HepG2 (cell line): ENCODE data around the gene TYMS. TPM values are rescaled to one million over a fixed set of nuclear protein-coding genes. Genes with fewer than 3 reads are reported as not detected.

Source experiments
- BORCS8-MEF2B ChIP-seq: sonication (generic); formaldehyde crosslinking; IDR thresholded peaks from 2 replicates; pipeline ENCODE4 v1.8.0; 2022; ENCODE audit warnings: mild to moderate bottlenecking, missing genetic modification reagents
- GFI1 ChIP-seq: sonication (generic); formaldehyde crosslinking; IDR thresholded peaks from 2 replicates; pipeline ENCODE4 v1.5.0; 2020; ENCODE audit warnings: missing genetic modification reagents, mild to moderate bottlenecking, borderline replicate concordance
- IRF2 ChIP-seq: IDR thresholded peaks from 2 replicates; pipeline ENCODE4 v1.6.1; 2018; ENCODE audit warnings: missing genetic modification reagents, missing compliant biosample characterization
- KMT2B ChIP-seq: IDR thresholded peaks from 2 replicates; pipeline ENCODE4 v1.6.1; 2016; ENCODE audit warnings: missing genetic modification reagents, missing compliant biosample characterization
- NFE2 ChIP-seq: sonication (generic); formaldehyde crosslinking; IDR thresholded peaks from 2 replicates; pipeline ENCODE4 v1.4.0; 2020; ENCODE audit warnings: missing genetic modification reagents
- NONO ChIP-seq, 2 experiments: fragments of 450-650 bp in 1 of 2; sonication (generic) in 1 of 2; formaldehyde crosslinking in 1 of 2; IDR thresholded peaks in 1 of 2; conservative IDR thresholded peaks in 1 of 2; 2 replicates each; pipeline versions ENCODE4 v1.6.1 to v1.8.0; 2017 to 2022; ENCODE audit warnings: mild to moderate bottlenecking in 1 of 2, missing genetic modification reagents in 1 of 2, moderate library complexity in 1 of 2
- PHB2 ChIP-seq: fragments of 450-650 bp; IDR thresholded peaks from 2 replicates; pipeline ENCODE4 v1.6.1; 2018; ENCODE audit not compliant: partially characterized antibody
- PPARG ChIP-seq: conservative IDR thresholded peaks from 2 replicates; pipeline ENCODE4 v1.6.1; 2016; ENCODE audit warnings: missing biosample characterization, missing genetic modification reagents
- ZFP62 ChIP-seq: sonication (generic); formaldehyde crosslinking; IDR thresholded peaks from 2 replicates; pipeline ENCODE4 v1.4.0; 2020; ENCODE audit warnings: missing genetic modification reagents
- ZFYVE20 ChIP-seq: sonication (generic); formaldehyde crosslinking; IDR thresholded peaks from 2 replicates; pipeline ENCODE4 v1.8.0; 2023; ENCODE audit warnings: low read depth, mild to moderate bottlenecking, moderate library complexity, missing genetic modification reagents, borderline replicate concordance
- ZNF644 ChIP-seq: IDR thresholded peaks from 2 replicates; pipeline ENCODE4 v1.6.1; 2016; ENCODE audit warnings: low read depth
- ZNF672 ChIP-seq: sonication (generic); formaldehyde crosslinking; IDR thresholded peaks from 2 replicates; pipeline ENCODE4 v1.8.1; 2022; ENCODE audit warnings: missing genetic modification reagents
- ZNF782 ChIP-seq: sonication (generic); formaldehyde crosslinking; IDR thresholded peaks from 2 replicates; pipeline ENCODE4 v1.4.0; 2020; ENCODE audit warnings: missing genetic modification reagents, mild to moderate bottlenecking, borderline replicate concordance
- ZNF841 ChIP-seq: sonication (generic); formaldehyde crosslinking; IDR thresholded peaks from 2 replicates; pipeline ENCODE4 v1.8.1; 2023; ENCODE audit warnings: missing genetic modification reagents, borderline replicate concordance
- polyA plus RNA-seq, 8 experiments: library from polyadenylated mRNA; depleted of rRNA in 3 of 8; stranded (reverse) in 7 of 8; unstranded in 1 of 8; fragments of >200 nt; fragmentation: Illumina TruSeq in 4 of 8; extraction: Trizol in 4 of 8; gene quantifications; 2 replicates each; pipeline versions ENCODE4 v1.2.1 to v1.2.3, GENCODE V29; 2011 to 2016; ENCODE audit warnings: low read depth in 4 of 8, missing spikeins in 1 of 8, mixed read lengths in 1 of 8; ENCODE audit not compliant: insufficient read depth in 1 of 8
- total RNA-seq, 5 experiments: library from RNA; depleted of rRNA; stranded (reverse); fragments of >200 nt; fragmentation: Illumina TruSeq; extraction: Trizol; gene quantifications; 2 replicates each; pipeline ENCODE4 v1.2.3, GENCODE V29; 2016; ENCODE audit warnings: low read depth in 1 of 5
- TF ChIP-seq, protein P1 (sequence below): sonication (generic); formaldehyde crosslinking; IDR thresholded peaks from 2 replicates; pipeline ENCODE4 v1.4.0; 2020; ENCODE audit warnings: missing genetic modification reagents, borderline replicate concordance
- TF ChIP-seq, protein P2 (sequence below): sonication (generic); formaldehyde crosslinking; conservative IDR thresholded peaks from 2 replicates; pipeline ENCODE4 v1.4.0; 2020; ENCODE audit warnings: missing genetic modification reagents
- TF ChIP-seq, protein P3 (sequence below): sonication (generic); formaldehyde crosslinking; IDR thresholded peaks from 2 replicates; pipeline ENCODE4 v1.5.1; 2020; ENCODE audit warnings: missing genetic modification reagents, mild to moderate bottlenecking, borderline replicate concordance
- TF ChIP-seq, protein P4 (sequence below): sonication (generic); formaldehyde crosslinking; IDR thresholded peaks from 2 replicates; pipeline ENCODE4 v1.8.0; 2022; ENCODE audit warnings: mild to moderate bottlenecking, missing genetic modification reagents, moderate library complexity
- TF ChIP-seq, protein P5 (sequence below): sonication (generic); formaldehyde crosslinking; IDR thresholded peaks from 2 replicates; pipeline ENCODE4 v1.4.0; 2020; ENCODE audit warnings: mild to moderate bottlenecking, missing genetic modification reagents
- TF ChIP-seq, protein P6 (sequence below): sonication (generic); formaldehyde crosslinking; IDR thresholded peaks from 2 replicates; pipeline ENCODE4 v1.4.0; 2020; ENCODE audit warnings: mild to moderate bottlenecking, missing genetic modification reagents, borderline replicate concordance

TYMS gene
- total and polyA plus RNA-seq, 2 of the 13 experiments (the other 11 are each of a cell fraction or from before 2014, with no cell fraction given): 80.1 to 106 TPM

DNA sequence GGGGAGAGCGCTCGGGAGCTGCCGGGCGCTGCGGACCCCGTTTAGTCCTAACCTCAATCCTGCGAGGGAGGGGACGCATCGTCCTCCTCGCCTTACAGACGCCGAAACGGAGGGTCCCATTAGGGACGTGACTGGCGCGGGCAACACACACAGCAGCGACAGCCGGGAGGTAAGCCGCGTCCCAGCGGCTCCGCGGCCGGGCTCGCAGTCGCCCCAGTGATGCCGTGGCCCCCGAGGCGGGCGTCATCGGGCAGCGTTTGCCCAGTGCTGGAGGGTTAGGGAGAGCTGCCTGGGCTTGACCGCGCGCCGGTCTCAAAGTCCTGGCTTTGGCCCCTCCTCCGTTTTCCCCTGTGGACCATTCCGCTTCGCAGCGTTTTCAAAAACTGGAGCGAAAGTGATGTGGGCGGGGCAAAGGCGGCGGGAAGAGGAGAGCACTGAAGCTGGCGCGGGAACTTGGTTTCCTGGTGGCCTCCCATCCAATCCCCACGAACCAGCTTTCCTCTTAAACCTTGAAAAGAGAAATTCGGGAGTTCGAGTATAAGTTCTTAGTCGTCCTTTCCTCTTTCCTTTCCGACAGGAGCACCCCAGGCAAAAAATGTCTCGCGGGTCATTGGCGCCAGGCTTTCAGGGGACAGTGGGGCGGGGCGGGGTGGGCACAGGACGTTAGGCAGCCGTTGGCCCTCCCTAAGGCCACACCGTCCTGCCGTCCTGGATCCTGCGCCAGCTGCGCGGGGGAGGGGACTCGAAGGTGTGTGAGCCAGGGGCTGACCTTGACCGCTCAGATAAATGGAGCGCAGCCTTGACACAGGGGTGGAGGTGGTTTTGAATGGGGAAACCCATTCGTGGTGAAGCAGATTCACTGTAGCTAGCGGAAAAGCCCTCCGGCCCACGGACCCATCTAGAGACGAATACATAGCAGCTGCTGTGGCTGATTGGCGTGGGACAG is 821 bp downstream of the TYMS start (continued):
- TF ChIP-seq, protein P1, sequence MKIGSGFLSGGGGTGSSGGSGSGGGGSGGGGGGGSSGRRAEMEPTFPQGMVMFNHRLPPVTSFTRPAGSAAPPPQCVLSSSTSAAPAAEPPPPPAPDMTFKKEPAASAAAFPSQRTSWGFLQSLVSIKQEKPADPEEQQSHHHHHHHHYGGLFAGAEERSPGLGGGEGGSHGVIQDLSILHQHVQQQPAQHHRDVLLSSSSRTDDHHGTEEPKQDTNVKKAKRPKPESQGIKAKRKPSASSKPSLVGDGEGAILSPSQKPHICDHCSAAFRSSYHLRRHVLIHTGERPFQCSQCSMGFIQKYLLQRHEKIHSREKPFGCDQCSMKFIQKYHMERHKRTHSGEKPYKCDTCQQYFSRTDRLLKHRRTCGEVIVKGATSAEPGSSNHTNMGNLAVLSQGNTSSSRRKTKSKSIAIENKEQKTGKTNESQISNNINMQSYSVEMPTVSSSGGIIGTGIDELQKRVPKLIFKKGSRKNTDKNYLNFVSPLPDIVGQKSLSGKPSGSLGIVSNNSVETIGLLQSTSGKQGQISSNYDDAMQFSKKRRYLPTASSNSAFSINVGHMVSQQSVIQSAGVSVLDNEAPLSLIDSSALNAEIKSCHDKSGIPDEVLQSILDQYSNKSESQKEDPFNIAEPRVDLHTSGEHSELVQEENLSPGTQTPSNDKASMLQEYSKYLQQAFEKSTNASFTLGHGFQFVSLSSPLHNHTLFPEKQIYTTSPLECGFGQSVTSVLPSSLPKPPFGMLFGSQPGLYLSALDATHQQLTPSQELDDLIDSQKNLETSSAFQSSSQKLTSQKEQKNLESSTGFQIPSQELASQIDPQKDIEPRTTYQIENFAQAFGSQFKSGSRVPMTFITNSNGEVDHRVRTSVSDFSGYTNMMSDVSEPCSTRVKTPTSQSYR (CRISPR knock-in tag): peak; percentile 93
- TF ChIP-seq ZNF782 (CRISPR knock-in tag): no peak
- no peak for TF ChIP-seq ZNF644 (CRISPR knock-in tag)
- TF ChIP-seq ZFP62 (CRISPR knock-in tag): no peak
- TF ChIP-seq ZFYVE20 (CRISPR knock-in tag): 0 out of 2 replicates have a peak, but pooled peaks have one; percentile 10
- TF ChIP-seq GFI1 (CRISPR knock-in tag): peak; percentile 49; the same call in 1 of the 2 replicates
- TF ChIP-seq, protein P2, sequence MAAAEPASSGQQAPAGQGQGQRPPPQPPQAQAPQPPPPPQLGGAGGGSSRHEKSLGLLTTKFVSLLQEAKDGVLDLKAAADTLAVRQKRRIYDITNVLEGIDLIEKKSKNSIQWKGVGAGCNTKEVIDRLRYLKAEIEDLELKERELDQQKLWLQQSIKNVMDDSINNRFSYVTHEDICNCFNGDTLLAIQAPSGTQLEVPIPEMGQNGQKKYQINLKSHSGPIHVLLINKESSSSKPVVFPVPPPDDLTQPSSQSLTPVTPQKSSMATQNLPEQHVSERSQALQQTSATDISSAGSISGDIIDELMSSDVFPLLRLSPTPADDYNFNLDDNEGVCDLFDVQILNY (CRISPR knock-in tag): peak; percentile 68; the same call in 1 of the 2 replicates
- TF ChIP-seq, protein P3, sequence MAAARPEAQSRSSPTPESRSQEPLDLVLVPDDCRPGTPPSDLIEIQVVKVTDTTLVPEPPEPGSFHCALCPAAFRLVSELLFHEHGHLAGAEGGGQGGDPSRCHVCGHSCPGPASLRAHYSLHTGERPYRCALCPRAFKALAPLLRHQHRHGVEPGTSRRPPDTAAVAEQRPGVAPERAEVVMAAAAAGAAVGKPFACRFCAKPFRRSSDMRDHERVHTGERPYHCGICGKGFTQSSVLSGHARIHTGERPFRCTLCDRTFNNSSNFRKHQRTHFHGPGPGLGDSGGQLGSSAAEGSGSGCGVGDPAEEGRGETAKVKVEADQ (CRISPR knock-in tag): no peak; the same call in 1 of the 2 replicates
- TF ChIP-seq, protein P4, sequence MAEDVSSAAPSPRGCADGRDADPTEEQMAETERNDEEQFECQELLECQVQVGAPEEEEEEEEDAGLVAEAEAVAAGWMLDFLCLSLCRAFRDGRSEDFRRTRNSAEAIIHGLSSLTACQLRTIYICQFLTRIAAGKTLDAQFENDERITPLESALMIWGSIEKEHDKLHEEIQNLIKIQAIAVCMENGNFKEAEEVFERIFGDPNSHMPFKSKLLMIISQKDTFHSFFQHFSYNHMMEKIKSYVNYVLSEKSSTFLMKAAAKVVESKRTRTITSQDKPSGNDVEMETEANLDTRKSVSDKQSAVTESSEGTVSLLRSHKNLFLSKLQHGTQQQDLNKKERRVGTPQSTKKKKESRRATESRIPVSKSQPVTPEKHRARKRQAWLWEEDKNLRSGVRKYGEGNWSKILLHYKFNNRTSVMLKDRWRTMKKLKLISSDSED (CRISPR knock-in tag): 0 out of 2 replicates have a peak, but pooled peaks have one; percentile 50
- TF ChIP-seq NONO (IDR thresholded peaks at IDR 0.05): no peak
- TF ChIP-seq NONO (CRISPR knock-in tag; conservative IDR thresholded peaks at IDR 0.05): peak; percentile 75; the same call in 1 of the 2 replicates
- TF ChIP-seq, protein P5, sequence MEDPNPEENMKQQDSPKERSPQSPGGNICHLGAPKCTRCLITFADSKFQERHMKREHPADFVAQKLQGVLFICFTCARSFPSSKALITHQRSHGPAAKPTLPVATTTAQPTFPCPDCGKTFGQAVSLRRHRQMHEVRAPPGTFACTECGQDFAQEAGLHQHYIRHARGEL (CRISPR knock-in tag): no peak
- TF ChIP-seq ZNF672 (CRISPR knock-in tag): no peak
- TF ChIP-seq ZNF841 (CRISPR knock-in tag): no peak
- peak; percentile 69 for TF ChIP-seq KMT2B (CRISPR knock-in tag)
- TF ChIP-seq IRF2 (CRISPR knock-in tag): no peak; the same call in 1 of the 2 replicates
- TF ChIP-seq, protein P6, sequence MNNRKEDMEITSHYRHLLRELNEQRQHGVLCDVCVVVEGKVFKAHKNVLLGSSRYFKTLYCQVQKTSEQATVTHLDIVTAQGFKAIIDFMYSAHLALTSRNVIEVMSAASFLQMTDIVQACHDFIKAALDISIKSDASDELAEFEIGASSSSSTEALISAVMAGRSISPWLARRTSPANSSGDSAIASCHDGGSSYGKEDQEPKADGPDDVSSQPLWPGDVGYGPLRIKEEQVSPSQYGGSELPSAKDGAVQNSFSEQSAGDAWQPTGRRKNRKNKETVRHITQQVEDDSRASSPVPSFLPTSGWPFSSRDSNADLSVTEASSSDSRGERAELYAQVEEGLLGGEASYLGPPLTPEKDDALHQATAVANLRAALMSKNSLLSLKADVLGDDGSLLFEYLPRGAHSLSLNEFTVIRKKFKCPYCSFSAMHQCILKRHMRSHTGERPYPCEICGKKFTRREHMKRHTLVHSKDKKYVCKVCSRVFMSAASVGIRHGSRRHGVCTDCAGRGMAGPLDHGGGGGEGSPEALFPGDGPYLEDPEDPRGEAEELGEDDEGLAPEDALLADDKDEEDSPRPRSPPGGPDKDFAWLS (CRISPR knock-in tag): no peak
- TF ChIP-seq PHB2: no peak
- peak; percentile 26; the same call in 1 of the 2 replicates for TF ChIP-seq PPARG (CRISPR knock-in tag)
- TF ChIP-seq NFE2 (CRISPR knock-in tag): no peak
- no peak for TF ChIP-seq BORCS8-MEF2B (CRISPR knock-in tag)
